ENCODE data around the gene CLIP2. TPM values are rescaled to one million over a fixed set of nuclear protein-coding genes. Genes with fewer than 3 reads are reported as not detected.

The CLIP2 gene
- total RNA-seq, 4 donors from 2014 or later: 9.6 to 23.3 (median 16.4) TPM

DNA sequence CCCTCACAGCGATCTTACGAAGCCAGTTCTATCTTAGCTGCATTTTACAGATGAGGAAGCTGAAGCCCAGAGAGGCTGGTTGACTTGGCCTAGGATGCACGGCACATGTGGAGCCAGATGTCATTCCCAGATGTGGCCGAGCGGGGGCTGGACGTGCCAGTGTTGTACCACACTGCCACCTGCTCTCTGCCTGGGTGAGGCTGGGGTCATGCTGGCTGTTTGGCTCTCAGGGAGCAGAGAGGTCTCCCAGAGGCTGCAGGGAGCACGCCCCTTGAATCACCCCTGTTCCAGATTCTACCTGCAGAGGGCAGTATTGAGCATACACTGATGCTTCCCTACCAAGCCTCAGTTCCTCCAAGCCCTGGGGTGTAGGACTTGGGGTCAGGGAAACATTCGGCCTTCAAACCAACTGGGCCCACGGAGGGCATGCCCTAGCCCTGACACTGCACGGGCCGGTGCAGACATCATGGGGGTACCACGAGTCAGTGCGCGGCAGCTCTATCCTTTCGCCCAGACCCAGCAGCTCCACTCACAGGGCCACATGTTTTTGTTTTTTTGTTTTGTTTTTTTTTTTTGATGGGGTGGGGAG lies 160.7 kb downstream of the CLIP2 start:
- ATAC-seq (ENCODE audit: low FRiP score): no peak
- TF ChIP-seq, protein P1, sequence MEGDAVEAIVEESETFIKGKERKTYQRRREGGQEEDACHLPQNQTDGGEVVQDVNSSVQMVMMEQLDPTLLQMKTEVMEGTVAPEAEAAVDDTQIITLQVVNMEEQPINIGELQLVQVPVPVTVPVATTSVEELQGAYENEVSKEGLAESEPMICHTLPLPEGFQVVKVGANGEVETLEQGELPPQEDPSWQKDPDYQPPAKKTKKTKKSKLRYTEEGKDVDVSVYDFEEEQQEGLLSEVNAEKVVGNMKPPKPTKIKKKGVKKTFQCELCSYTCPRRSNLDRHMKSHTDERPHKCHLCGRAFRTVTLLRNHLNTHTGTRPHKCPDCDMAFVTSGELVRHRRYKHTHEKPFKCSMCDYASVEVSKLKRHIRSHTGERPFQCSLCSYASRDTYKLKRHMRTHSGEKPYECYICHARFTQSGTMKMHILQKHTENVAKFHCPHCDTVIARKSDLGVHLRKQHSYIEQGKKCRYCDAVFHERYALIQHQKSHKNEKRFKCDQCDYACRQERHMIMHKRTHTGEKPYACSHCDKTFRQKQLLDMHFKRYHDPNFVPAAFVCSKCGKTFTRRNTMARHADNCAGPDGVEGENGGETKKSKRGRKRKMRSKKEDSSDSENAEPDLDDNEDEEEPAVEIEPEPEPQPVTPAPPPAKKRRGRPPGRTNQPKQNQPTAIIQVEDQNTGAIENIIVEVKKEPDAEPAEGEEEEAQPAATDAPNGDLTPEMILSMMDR (IDR thresholded peaks at IDR 0.05): no peak

DNA sequence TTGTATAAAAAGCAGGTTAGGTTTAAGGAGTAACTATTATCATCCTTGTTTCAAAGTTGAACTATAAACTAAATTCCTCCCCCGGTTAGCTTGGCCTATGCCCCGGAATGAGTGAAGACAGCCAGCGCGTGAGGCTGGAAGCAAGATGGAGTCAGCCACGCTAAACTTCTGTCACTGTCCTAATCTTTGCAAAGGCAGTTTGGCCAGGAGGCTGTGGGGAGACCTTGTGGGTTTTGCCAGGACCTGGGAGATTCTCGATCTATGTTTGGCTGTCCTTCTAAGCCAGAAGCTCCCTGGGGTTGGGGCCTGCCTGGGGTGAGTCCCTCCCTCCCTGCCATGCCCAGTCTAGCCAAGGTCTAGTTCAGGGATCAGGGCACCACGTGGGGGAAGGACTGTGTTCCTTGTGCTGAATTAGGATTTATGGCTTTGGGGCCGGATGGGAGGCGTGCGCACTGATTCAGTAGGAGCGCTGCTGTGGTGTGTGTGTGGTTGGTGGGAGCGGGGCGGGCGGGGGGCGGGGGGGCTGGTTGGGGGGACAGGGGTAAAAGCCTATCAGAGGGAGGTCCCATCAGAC lies 163.6 kb downstream of the CLIP2 start:
- ATAC-seq (ENCODE audit: low FRiP score): peak; percentile 11
- TF ChIP-seq, protein P1 (IDR thresholded peaks at IDR 0.05): no peak
- DNase-seq (ENCODE audit: low spot score): no peak

More for the DNA sequence above, 160.7 kb downstream of the CLIP2 start:
- DNase-seq (ENCODE audit: low spot score): peak; percentile 73

GRCh38 chr7:74453322-74454011 lies 164.3 kb downstream of the CLIP2 start, which contains the start of gene GTF2IRD1:
TSS of gene GTF2IRD1 (plus strand) at chr7:74453906. CDS start at chr7:74508081, 54,175 bp downstream.
- DNase-seq (ENCODE audit: low spot score) (no peak), ATAC-seq (ENCODE audit: low FRiP score) (peak; percentile 50)
- TF ChIP-seq, protein P1 (IDR thresholded peaks at IDR 0.05): no peak

- TF ChIP-seq, protein P1 (IDR thresholded peaks at IDR 0.05): no peak
- ATAC-seq (ENCODE audit: low FRiP score) (no peak), DNase-seq (ENCODE audit: low spot score) (no peak)
Observed at GRCh38 chr7:74454021-74454924, 165.1 kb downstream of the CLIP2 start.

GRCh38 chr7:74454925-74455288 lies 165.7 kb downstream of the CLIP2 start:
- ATAC-seq (ENCODE audit: low FRiP score): no peak
- no peak for DNase-seq (ENCODE audit: low spot score)
- TF ChIP-seq, protein P1 (IDR thresholded peaks at IDR 0.05): no peak

DNA sequence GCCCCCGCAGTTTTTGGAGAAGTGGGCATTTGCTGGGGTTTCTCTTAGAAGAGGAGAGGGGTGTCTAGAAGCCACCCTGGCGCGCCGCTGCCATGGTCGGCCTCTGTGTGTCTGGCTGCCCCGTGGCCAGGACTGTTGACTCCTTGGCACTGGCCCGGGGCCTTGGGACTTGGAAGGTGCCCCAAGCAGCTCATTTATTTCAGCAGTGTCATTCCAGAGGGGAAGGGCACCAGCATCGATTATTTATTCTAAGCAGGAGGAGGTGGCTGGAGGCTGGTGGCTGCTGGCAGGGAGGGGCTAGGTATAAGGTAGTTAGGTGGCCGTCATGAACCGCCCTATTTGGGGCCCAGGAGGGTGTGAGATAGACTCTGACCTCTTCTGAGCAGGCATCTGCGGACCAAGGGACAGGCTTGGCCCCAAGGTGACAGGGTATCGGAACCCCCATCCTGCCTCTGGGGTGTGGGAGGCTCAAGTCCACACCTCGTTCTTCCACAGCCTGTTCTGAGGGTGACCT lies 166.1 kb downstream of the CLIP2 start:
- DNase-seq (ENCODE audit: low spot score): no peak
- no peak for ATAC-seq (ENCODE audit: low FRiP score)
- TF ChIP-seq, protein P1 (IDR thresholded peaks at IDR 0.05): no peak

Other genes with a start within 250 kb of the CLIP2 start
- 10 to 100 TPM; 10.4 to 31.0 (median 14.6) TPM for gene LIMK1, start 205.6 kb upstream of the CLIP2 start, total RNA-seq
- gene EIF4H, start 115.1 kb upstream of the CLIP2 start, total RNA-seq: 100 to 1,000 TPM; 195 to 284 (median 229) TPM
- gene LAT2, start 79.4 kb upstream of the CLIP2 start, total RNA-seq: 10 to 100 TPM in 3 of 4 donors, 1 to 10 TPM in 1; 3.0 to 19.4 (median 16.5) TPM
- gene RFC2, start 35.0 kb upstream of the CLIP2 start, total RNA-seq: 10 to 100 TPM; 10.9 to 14.8 (median 12.3) TPM
- 10 to 100 TPM in 2 of 4 donors, 1 to 10 TPM in 2; 3.9 to 18.1 (median 11.0) TPM for gene GTF2IRD1, start 164.5 kb downstream of the CLIP2 start, total RNA-seq

All from omental fat pad (tissue), 4 donors.